HepG2 (cell line): ENCODE results near the gene MEP1B. TPM values are rescaled to one million over a fixed set of nuclear protein-coding genes. Genes with fewer than 3 reads are reported as not detected.

Experiments used
- ATAC-seq: fragments of 200-7000 bp; cut with Tn5 transposase; 3 replicates; pipeline ENCODE4 v1.9.1; 2020; ENCODE audit warnings: mild to moderate bottlenecking, moderate library complexity
- BruUV-seq: library from RNA; stranded (reverse); fragments of 400-500 nt; replicated peaks from 2 replicates; lab custom pipeline; 2021; lab: Mats Ljungman, UMichigan
- CTCF ChIA-PET: fragments of 300-600 bp; formaldehyde crosslinking; extraction: SDS; loops from one replicate; lab custom pipeline; 2021; ENCODE audit warnings: low total read pairs, inconsistent platforms, low intra/inter-chr PET ratio; lab: Yijun Ruan, JAX
- POLR2A ChIA-PET: fragments of 350-600 bp; sonication (Branson Sonifier 250); formaldehyde crosslinking; loops from one replicate; lab custom pipeline; 2020; ENCODE audit warnings: antibody characterized with exemption, inconsistent platforms; lab: Yijun Ruan, JAX
- DNase-seq: peaks from one replicate; pipeline ENCODE4 v3.0.0-alpha.2; 2015; ENCODE audit warnings: low spot score
- FAIRE-seq: peaks from 3 replicates; lab custom pipeline; 2011; peaks lifted over from hg19 to GRCh38; lab: Jason Lieb, UNC
- H2AFZ ChIP-seq: one replicate; pipeline ENCODE4 v1.6.1; 2011; ENCODE audit warnings: low read length, inconsistent platforms
- H3K27ac ChIP-seq: fragments of 300-600 bp; 3 replicates; pipeline ENCODE4 v1.8.0; 2011; ENCODE audit warnings: mixed run types, mild to moderate bottlenecking, mixed read lengths, low read length, inconsistent platforms; ENCODE audit not compliant: insufficient read depth; ENCODE audit errors: extremely low read length
- H3K27me3 ChIP-seq, 2 experiments: fragments of 200-600 bp in 1 of 2; 2 replicates in 1 of 2; 3 replicates in 1 of 2; pipeline versions ENCODE4 v1.6.0 to v1.8.0; 2011; ENCODE audit warnings: low read length in 2 of 2, mild to moderate bottlenecking in 2 of 2, moderate library complexity in 2 of 2, inconsistent platforms in 1 of 2; ENCODE audit not compliant: insufficient read depth in 2 of 2, control insufficient read depth in 1 of 2
- H3K36me3 ChIP-seq, 2 experiments: fragments of 200-600 bp in 1 of 2; replicated peaks in 1 of 2; 2 replicates in 1 of 2; 3 replicates in 1 of 2; pipeline versions ENCODE4 v1.5.1 to v1.8.0; 2011; ENCODE audit warnings: low read length in 2 of 2, inconsistent platforms in 1 of 2; ENCODE audit not compliant: insufficient read depth in 2 of 2, control insufficient read depth in 1 of 2
- H3K4me1 ChIP-seq: 2 replicates; pipeline ENCODE4 v1.5.1; 2012; ENCODE audit warnings: low read length, inconsistent platforms; ENCODE audit not compliant: insufficient read depth
- H3K4me2 ChIP-seq: 2 replicates; pipeline ENCODE4 v1.6.0; 2011; ENCODE audit warnings: low read depth, low read length, inconsistent platforms
- H3K4me3 ChIP-seq, 3 experiments: fragments of 200-600 bp in 1 of 3; sonication (generic), shearing (Covaris generic) in 1 of 3; replicated peaks in 1 of 3; 2 replicates each; pipeline ENCODE4 v1.5.1; 2011 to 2016; ENCODE audit warnings: low read length in 3 of 3, inconsistent platforms in 2 of 3, low read depth in 2 of 3, mild to moderate bottlenecking in 2 of 3, control low read depth in 1 of 3, mixed read lengths in 1 of 3; ENCODE audit not compliant: insufficient read depth in 1 of 3
- H3K79me2 ChIP-seq: one replicate; pipeline ENCODE4 v1.6.1; 2011; ENCODE audit warnings: low read length, inconsistent platforms; ENCODE audit not compliant: insufficient read depth
- H3K9ac ChIP-seq: 2 replicates; pipeline ENCODE4 v1.6.0; 2011; ENCODE audit warnings: mild to moderate bottlenecking, low read depth, low read length, inconsistent platforms; ENCODE audit not compliant: insufficient read depth
- H3K9me3 ChIP-seq: 2 replicates; pipeline ENCODE4 v1.5.1; 2012; ENCODE audit warnings: mild to moderate bottlenecking, low read length
- H4K20me1 ChIP-seq: 2 replicates; pipeline ENCODE4 v1.6.0; 2011; ENCODE audit warnings: inconsistent platforms, mild to moderate bottlenecking, low read length, moderate library complexity; ENCODE audit not compliant: insufficient read depth
- AFF4 ChIP-seq: sonication (generic); formaldehyde crosslinking; IDR thresholded peaks from 2 replicates; pipeline ENCODE4 v1.4.0; 2020; ENCODE audit warnings: missing genetic modification reagents
- AGO1 ChIP-seq: fragments of 200-400 bp; formaldehyde crosslinking; IDR thresholded peaks from 2 replicates; pipeline ENCODE4 v1.6.1; 2017; ENCODE audit warnings: mild to moderate bottlenecking, low read depth, low read length, moderate library complexity; ENCODE audit not compliant: poor library complexity, severe bottlenecking
- ELF4 ChIP-seq: sonication (generic); formaldehyde crosslinking; IDR thresholded peaks from 2 replicates; pipeline ENCODE4 v1.5.0; 2020; ENCODE audit warnings: missing genetic modification reagents, mild to moderate bottlenecking, moderate library complexity, borderline replicate concordance
- FIP1L1 ChIP-seq: fragments of 200-400 bp; formaldehyde crosslinking; IDR thresholded peaks from 2 replicates; pipeline ENCODE4 v1.6.1; 2018; ENCODE audit warnings: low read depth, mild to moderate bottlenecking, low read length, moderate library complexity, borderline replicate concordance; ENCODE audit not compliant: insufficient read depth
- FUBP1 ChIP-seq: sonication (generic); formaldehyde crosslinking; IDR thresholded peaks from 2 replicates; pipeline ENCODE4 v1.5.1; 2020; ENCODE audit warnings: missing genetic modification reagents, mild to moderate bottlenecking, borderline replicate concordance
- KDM3A ChIP-seq: IDR thresholded peaks from 2 replicates; pipeline ENCODE4 v1.6.1; 2018; ENCODE audit warnings: low read depth, missing compliant biosample characterization
- KDM5B ChIP-seq: sonication (generic); formaldehyde crosslinking; IDR thresholded peaks from 2 replicates; pipeline ENCODE4 v1.4.0; 2020; ENCODE audit warnings: missing genetic modification reagents, mild to moderate bottlenecking, borderline replicate concordance
- PHF8 ChIP-seq: sonication (generic); formaldehyde crosslinking; IDR thresholded peaks from 2 replicates; pipeline ENCODE4 v1.5.0; 2020; ENCODE audit warnings: missing genetic modification reagents
- THAP7 ChIP-seq: sonication (generic); formaldehyde crosslinking; IDR thresholded peaks from 2 replicates; pipeline ENCODE4 v1.8.1; 2023; ENCODE audit warnings: mild to moderate bottlenecking, missing genetic modification reagents
- ZNF44 ChIP-seq: sonication (generic); formaldehyde crosslinking; IDR thresholded peaks from 2 replicates; pipeline ENCODE4 v1.5.1; 2020; ENCODE audit warnings: mild to moderate bottlenecking, missing genetic modification reagents
- WGBS: methylation state at CpG from one replicate; pipeline ENCODE4 v1.1.6; 2017; ENCODE audit warnings: low lambda C conversion rate; 5-methylcytosine and 5-hydroxymethylcytosine counted together
- in situ Hi-C: cut with HindIII; loops from 2 replicates; pipeline ENCODE4 v1.10.0; 2017; ENCODE audit warnings: low pct_unique_long_range_greater_than_20kb; ENCODE audit not compliant: extremely low pct_ligation_motif_present
- intact Hi-C: fragments of 100-400 bp; cut with micrococcal nuclease; formaldehyde crosslinking; loops from one replicate; pipeline ENCODE4 v1.10.0; 2022; ENCODE audit not compliant: unreplicated experiment
- polyA plus RNA-seq, 8 experiments: library from polyadenylated mRNA; depleted of rRNA in 3 of 8; stranded (reverse) in 7 of 8; unstranded in 1 of 8; fragments of >200 nt; fragmentation: Illumina TruSeq in 4 of 8; extraction: Trizol in 4 of 8; gene quantifications; 2 replicates each; pipeline versions ENCODE4 v1.2.1 to v1.2.3, GENCODE V29; 2011 to 2016; ENCODE audit warnings: low read depth in 4 of 8, missing spikeins in 1 of 8, mixed read lengths in 1 of 8; ENCODE audit not compliant: insufficient read depth in 1 of 8
- total RNA-seq, 5 experiments: library from RNA; depleted of rRNA; stranded (reverse); fragments of >200 nt; fragmentation: Illumina TruSeq; extraction: Trizol; gene quantifications; 2 replicates each; pipeline ENCODE4 v1.2.3, GENCODE V29; 2016; ENCODE audit warnings: low read depth in 1 of 5
- TF ChIP-seq, protein P1 (sequence below): sonication (generic); formaldehyde crosslinking; IDR thresholded peaks from 2 replicates; pipeline ENCODE4 v1.9.0; 2021; ENCODE audit warnings: missing genetic modification reagents, borderline replicate concordance

Gene MEP1B
- total and polyA plus RNA-seq, 2 of the 13 experiments (the other 11 are each of a cell fraction or from before 2014, with no cell fraction given) = not detected

DNA sequence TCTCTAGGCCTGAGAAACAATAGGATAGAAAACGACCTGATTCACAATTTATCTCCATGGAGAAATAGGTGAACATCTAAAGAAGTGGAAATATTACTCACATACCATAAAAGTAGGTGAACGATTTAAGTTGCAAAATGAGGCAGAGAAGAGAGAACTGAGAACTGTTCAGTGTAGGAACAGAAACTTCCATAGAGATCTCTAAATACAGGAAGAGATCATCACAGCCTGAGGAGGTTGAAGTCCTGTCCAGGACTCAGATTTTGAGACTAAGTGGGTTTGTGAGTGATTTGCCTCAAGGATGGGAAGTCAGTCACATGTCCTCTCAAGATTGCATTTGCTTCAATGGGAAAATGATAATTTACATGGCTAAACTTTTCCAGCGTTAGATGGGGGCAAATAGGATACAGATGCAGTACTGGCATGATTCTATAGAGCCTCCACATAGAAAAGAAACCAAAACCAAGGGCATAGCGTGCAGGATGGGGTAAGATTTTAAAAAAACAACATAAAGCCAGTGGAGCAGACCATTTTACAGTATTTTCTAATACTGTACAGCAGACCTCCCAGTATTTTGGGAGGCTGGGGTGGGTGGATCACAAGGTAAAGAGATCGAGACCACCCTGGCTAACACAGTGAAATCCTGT, 68.8 kb downstream of the MEP1B start (continued):
- TF ChIP-seq ZNF44 (CRISPR knock-in tag) (no peak), AFF4 (CRISPR knock-in tag) (no peak), THAP7 (CRISPR knock-in tag) (no peak), KDM5B (CRISPR knock-in tag) (no peak), AGO1 (no peak), KDM3A (CRISPR knock-in tag) (no peak)

- no peaks in the 10 kb centered on the region for H3K36me3 ChIP-seq
- no peak overlapping the region for H3K27ac ChIP-seq
- 57% methylated on average over 6 of the region's 6 CpGs for WGBS
- TF ChIP-seq ELF4 (CRISPR knock-in tag) (no peak), FUBP1 (CRISPR knock-in tag) (no peak), PHF8 (CRISPR knock-in tag) (no peak), FIP1L1 (no peak)
- TF ChIP-seq, protein P1, sequence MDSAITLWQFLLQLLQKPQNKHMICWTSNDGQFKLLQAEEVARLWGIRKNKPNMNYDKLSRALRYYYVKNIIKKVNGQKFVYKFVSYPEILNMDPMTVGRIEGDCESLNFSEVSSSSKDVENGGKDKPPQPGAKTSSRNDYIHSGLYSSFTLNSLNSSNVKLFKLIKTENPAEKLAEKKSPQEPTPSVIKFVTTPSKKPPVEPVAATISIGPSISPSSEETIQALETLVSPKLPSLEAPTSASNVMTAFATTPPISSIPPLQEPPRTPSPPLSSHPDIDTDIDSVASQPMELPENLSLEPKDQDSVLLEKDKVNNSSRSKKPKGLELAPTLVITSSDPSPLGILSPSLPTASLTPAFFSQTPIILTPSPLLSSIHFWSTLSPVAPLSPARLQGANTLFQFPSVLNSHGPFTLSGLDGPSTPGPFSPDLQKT = no peak
- TF ChIP-seq, all 625 proteins: peak for 0
- no peak for ATAC-seq
- in situ Hi-C loops (no loop called here), intact Hi-C loops (no loop called here)
- H4K20me1 ChIP-seq = no peaks in the 10 kb centered on the region
- ChIA-PET CTCF (no interaction called here), POLR2A (no interaction called here)
- H3K79me2 ChIP-seq = no peaks in the 10 kb centered on the region
- DNase-seq = no peak
- no peaks in the 10 kb centered on the region for H3K9me3 ChIP-seq
- no peaks in the 10 kb centered on the region; a peak in 1 of 5 replicates for H3K27me3 ChIP-seq
- H3K4me1 ChIP-seq = peaks cover 13% of the 10 kb centered on the region
- no peak overlapping the region for H2AFZ ChIP-seq
- no peak overlapping the region for H3K4me3 ChIP-seq
- H3K4me2 ChIP-seq = no peak overlapping the region
- no TSS peak for BruUV-seq
- no peak overlapping the region for H3K9ac ChIP-seq
- FAIRE-seq = no peak
Measured at GRCh38 chr18:32259553-32259952, 69.7 kb downstream of the MEP1B start.
